Measurements from ENCODE around the gene OR2W3. TPM values are rescaled to one million over a fixed set of nuclear protein-coding genes. Genes with fewer than 3 reads are reported as not detected.

The OR2W3 gene
- total RNA-seq, 1 donor from 2014 or later = not detected

DNA sequence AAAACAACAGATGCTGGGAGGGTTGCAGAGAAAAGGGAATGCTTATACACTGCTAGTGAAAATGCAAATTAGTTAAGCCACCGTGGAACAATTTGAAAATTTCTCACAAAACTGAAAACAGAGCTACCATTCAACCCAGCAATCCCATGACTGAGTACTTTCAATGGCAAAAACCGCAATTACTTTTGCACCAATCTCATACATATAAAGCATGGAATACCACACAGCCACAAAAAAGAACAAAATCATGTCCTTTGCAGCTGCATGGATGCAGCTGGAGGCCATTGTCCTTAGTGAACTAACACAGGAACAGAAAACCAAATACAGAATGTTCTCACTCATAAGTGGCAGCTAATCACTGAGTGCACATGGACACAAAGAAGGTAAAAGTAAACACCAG is 18.4 kb downstream of the OR2W3 start:
- no peak overlapping the region for H3K4me3 ChIP-seq (ENCODE audit: low read depth, low read length)
- TF ChIP-seq, protein P1, sequence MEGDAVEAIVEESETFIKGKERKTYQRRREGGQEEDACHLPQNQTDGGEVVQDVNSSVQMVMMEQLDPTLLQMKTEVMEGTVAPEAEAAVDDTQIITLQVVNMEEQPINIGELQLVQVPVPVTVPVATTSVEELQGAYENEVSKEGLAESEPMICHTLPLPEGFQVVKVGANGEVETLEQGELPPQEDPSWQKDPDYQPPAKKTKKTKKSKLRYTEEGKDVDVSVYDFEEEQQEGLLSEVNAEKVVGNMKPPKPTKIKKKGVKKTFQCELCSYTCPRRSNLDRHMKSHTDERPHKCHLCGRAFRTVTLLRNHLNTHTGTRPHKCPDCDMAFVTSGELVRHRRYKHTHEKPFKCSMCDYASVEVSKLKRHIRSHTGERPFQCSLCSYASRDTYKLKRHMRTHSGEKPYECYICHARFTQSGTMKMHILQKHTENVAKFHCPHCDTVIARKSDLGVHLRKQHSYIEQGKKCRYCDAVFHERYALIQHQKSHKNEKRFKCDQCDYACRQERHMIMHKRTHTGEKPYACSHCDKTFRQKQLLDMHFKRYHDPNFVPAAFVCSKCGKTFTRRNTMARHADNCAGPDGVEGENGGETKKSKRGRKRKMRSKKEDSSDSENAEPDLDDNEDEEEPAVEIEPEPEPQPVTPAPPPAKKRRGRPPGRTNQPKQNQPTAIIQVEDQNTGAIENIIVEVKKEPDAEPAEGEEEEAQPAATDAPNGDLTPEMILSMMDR (conservative IDR thresholded peaks at IDR 0.05; ENCODE audit: low read depth, low read length) = no peak

DNA sequence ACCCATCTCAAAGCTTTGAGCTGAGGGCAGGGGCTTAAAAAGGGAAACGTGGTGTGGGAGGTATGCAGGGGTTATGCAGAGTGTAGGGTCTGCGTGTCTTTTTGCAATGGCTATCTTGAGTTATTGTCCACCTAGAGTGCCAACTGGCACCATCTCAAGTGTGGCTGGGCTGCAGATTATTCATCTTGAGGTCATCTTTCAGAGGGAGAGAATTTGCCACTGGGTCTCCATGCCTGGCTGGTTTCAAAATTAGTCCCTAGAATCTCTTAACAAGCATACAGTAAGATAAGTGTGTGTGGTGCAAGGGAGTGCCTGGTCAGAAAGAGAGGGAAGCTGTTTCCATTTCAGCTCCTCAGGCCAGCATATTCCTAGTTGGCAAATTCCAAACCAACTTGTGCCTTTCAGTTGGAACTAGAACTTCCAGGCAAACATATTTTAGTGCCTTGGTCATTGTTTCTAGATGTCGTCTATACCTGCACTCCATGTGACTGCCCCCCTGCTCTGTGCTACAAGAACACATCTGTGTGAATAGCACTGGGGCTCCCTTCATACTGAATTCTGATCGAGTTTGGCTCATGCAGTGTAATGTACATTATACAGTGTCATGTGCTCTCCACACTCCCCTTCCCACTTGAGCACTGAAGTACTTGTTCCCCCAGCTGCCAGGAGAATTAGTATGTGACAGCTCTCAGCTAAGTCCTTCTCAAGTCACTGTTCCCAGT is 19.7 kb downstream of the OR2W3 start:
- TF ChIP-seq, protein P1 (conservative IDR thresholded peaks at IDR 0.05; ENCODE audit: low read depth, low read length) = no peak
- H3K4me3 ChIP-seq (ENCODE audit: low read depth, low read length) = no peak overlapping the region
- no peak for DNase-seq (ENCODE audit: low read depth)

More for the DNA sequence above, 18.4 kb downstream of the OR2W3 start:
- no peak for DNase-seq (ENCODE audit: low read depth)

DNA sequence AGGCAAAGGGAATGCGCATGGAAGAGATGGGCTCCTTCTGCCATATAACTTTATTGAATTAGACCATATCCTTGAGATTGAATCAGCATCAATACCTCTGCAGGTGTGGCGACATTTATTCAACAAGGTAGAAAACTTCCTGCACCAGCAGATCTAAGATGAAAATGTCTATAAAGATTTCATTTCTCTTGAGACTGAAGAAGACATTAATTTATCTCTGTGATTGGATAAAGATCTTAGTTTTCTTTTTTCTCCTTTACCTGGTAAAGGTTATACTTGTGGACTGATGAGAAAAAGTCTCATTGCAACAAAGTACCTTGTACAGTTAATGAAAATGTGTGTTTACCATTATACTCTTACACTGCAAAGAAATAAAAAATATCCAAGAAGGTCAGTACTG is 24.6 kb downstream of the OR2W3 start, which contains the start of gene OR2T8:
Gene OR2T8 (plus strand): TSS at position 301 of the 400 bp plus-strand sequence. CDS start 766 bp downstream, outside the sequence.
- no peak for DNase-seq (ENCODE audit: low read depth)

DNA sequence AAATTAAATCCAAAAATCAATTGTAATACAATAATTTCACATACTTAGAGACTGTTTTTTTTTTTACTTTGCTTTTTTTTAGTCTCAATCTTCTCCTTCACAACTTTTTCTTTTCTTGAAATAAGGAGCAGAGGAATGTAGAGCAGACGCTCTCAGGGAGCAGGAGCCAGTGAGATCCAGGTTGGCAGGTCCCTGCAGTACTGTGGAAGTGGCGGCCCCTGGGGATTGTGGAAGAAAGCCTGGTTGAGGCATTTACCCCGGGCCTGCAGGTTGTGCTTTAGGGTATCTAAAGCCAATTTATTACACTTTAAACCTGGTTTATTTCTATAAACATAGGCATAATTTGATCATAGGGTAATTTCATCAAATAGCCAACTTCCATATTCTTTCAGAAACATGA is 28.6 kb downstream of the OR2W3 start:
- no peak overlapping the region for H3K4me3 ChIP-seq (ENCODE audit: low read depth, low read length)
- no peak for DNase-seq (ENCODE audit: low read depth)
- TF ChIP-seq, protein P1 (conservative IDR thresholded peaks at IDR 0.05; ENCODE audit: low read depth, low read length) = no peak

More for the DNA sequence above, 24.6 kb downstream of the OR2W3 start, which contains the start of gene OR2T8:
- TF ChIP-seq, protein P1 (conservative IDR thresholded peaks at IDR 0.05; ENCODE audit: low read depth, low read length) = no peak
- H3K4me3 ChIP-seq (ENCODE audit: low read depth, low read length) = no peak within 1 kb of the TSS

DNA sequence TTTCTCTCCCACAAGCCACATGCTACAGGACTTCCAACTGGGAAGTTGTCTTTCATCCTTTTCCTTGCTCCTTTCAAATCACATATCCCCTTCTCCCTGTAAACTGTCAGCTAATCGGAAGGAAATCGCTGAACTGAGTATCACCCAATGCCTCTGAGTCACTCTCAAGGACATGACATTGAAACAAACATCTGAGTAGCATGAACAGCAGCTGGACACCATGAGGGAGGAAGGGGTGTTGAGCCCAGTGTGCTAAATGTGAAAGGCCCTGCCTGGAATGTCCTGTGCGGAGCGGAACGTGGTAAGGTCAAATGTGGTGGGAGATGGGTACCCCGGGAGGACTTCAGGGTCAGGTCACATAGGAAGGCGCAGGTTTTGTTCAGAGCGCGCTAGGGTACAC is 29.5 kb downstream of the OR2W3 start, which contains the start of gene OR2AJ1:
Gene OR2AJ1 (plus strand): TSS at position 22 of the 400 bp plus-strand sequence. CDS start 8,880 bp downstream, outside the sequence.
- no peak for DNase-seq (ENCODE audit: low read depth)
- TF ChIP-seq, protein P1 (conservative IDR thresholded peaks at IDR 0.05; ENCODE audit: low read depth, low read length) = no peak
- H3K4me3 ChIP-seq (ENCODE audit: low read depth, low read length) = no peak within 1 kb of the TSS

DNA sequence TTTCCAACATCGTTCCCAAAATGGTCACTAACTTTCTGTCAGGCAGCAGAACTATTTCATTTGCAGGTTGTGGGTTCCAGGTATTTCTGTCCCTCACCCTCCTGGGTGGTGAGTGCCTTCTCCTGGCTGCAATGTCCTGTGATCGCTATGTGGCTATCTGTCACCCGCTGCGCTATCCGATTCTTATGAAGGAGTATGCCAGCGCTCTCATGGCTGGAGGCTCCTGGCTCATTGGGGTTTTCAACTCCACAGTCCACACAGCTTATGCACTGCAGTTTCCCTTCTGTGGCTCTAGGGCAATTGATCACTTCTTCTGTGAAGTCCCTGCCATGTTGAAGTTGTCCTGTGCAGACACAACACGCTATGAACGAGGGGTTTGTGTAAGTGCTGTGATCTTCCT is 38.6 kb downstream of the OR2W3 start:
- TF ChIP-seq, protein P1 (conservative IDR thresholded peaks at IDR 0.05; ENCODE audit: low read depth, low read length) = no peak
- no peak for DNase-seq (ENCODE audit: low read depth)
- H3K4me3 ChIP-seq (ENCODE audit: low read depth, low read length) = no peak overlapping the region

DNA sequence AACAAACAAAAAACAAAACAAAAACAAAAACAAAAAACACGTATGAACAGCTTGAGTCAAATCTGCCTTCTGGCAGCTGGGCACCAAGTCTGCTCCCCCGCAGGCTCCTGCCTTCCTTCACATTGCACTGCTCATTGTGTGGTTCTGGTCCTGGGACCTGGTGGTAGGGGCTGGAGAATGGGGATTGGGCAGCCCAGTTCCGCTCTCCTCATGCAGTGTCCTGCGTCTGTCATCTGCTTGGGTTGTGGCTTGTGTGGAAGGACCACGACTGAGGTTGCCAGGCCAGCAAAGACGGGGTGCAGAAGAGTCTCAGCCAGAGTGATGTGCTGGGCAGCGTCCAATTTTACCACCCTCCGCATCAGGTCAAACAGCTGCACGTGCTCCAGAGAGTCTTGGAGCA is 40.4 kb downstream of the OR2W3 start:
- H3K4me3 ChIP-seq (ENCODE audit: low read depth, low read length) = no peak overlapping the region
- TF ChIP-seq, protein P1 (conservative IDR thresholded peaks at IDR 0.05; ENCODE audit: low read depth, low read length) = no peak

More for the DNA sequence above, 40.4 kb downstream of the OR2W3 start:
- no peak for DNase-seq (ENCODE audit: low read depth)
